GM19043 (cell line): ENCODE measurements around the gene PPP3CA.
A peak's percentile ranks its signal among the peaks of the same experiment; 100 is the strongest.
"Not testable (repeated sequence)": the region's sequence is repeated elsewhere in the genome, so short reads cannot be mapped to it uniquely, and the experiment has no call there.

ENCODE experiments used
- ATAC-seq: cut with Tn5 transposase; IDR thresholded peaks from one replicate; pipeline ENCODE4 v1.9.1; 2021; ENCODE audit warnings: low read depth; ENCODE audit not compliant: unreplicated experiment

Gene PPP3CA

DNA sequence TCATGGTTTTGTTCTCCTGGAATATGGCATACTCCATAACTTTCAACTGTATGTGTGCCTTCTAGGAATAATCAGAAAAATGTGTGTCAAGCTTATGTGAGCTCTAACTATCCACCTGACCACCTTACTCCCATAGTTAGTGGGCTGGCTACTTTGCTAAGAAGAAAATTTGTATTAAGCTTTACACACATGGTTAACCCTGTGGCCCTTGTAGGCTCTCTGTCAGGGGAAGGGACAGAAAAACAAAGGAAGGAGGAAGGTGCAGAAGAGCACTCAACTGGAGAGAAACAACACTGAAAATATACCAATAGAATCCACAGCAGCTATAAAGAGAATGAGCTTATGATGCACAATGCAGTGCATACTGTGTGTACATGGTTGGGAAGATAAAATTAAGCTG, 84.6 kb downstream of the PPP3CA start:
- no peak for ATAC-seq

GRCh38 chr4:101259876-101260275, 87.5 kb downstream of the PPP3CA start:
- peak; percentile 88 for ATAC-seq

DNA sequence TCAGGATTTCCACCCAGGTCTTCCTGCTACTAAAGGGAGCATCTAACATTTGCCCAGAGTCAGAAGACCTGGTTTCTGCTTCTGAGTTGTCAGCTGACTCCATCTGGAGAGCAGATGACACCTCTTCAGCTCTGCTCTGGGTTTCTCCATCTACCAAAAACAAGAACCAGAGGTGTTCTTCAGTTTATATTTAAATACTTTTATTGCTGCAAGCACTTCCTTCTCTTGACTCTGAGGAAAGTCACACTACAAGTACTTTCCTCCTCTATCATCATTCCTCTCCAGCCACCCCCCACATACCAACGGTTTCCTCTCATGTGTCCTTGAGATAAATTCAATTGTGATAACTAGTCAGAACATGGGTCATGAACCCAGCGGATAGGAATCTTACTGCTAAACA, 88.4 kb downstream of the PPP3CA start:
- ATAC-seq: peak; percentile 32

- ATAC-seq: no peak
These were observed 91.1 kb downstream of the PPP3CA start for GRCh38 chr4:101256222-101256621.

GRCh38 chr4:101254776-101255175, 92.5 kb downstream of the PPP3CA start:
- no peak for ATAC-seq

GRCh38 chr4:101253121-101253520, 94.2 kb downstream of the PPP3CA start:
- ATAC-seq: no peak

DNA sequence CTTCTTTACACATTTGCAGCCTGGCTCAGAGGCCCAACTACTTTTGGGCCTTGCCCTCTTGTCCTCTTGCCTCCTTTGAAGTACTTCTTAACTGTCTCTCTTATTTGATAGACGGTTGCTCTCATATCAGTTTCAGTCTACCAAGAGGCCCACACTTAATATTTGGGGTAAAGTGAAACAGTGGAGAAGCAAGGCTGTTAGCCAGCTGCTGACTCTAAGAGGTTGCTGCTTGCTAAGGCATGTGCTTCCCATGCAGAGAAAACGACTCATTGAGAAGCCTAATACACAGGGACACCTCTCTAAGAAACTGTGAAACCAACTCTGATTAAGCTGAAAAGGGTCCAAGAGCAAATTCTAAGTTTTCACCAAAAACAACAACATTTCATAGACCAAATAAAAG, 94.6 kb downstream of the PPP3CA start:
- peak; percentile 76 for ATAC-seq

DNA sequence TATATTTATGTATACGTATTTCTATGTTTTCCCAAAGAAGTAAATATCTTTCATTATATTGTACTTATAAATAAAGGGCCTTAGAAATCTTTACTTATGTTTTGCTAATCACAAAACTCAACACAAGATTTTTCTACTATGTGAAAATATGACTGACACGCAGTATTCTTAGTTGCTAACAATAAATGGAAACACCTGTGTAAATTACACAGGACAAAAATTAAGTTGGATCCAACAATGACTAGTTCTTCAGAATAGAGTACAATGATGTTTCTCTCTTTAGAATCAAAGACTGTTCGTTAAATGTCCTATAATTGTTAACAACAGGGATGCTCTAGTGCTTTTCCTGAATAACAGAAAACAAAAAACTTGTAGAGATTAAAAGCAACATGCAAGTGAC, 96.1 kb downstream of the PPP3CA start:
- ATAC-seq: no peak

GRCh38 chr4:101244349-101244748, 103.0 kb downstream of the PPP3CA start:
- no peak for ATAC-seq

DNA sequence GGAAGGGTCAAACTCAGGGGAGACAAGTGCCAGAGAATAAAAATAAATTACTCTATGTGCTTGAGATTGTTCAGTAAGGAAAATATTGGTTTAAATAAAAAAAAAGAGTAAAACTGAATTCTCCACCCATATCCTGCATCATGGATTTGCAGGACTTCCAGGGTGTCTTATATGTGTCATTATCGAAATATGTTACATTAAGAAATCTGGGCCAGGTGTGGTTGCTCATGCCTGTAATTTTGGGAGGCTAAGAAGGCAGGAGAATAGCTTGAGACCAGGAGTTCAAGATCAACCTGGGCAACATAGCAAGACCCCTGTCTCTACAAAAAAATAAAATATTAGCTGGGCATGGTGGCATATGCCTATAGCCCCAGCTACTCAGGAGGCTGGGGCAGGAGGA, 104.9 kb downstream of the PPP3CA start:
- ATAC-seq: no peak

- no peak for ATAC-seq
These were observed 107.2 kb downstream of the PPP3CA start for GRCh38 chr4:101240099-101240498.

DNA sequence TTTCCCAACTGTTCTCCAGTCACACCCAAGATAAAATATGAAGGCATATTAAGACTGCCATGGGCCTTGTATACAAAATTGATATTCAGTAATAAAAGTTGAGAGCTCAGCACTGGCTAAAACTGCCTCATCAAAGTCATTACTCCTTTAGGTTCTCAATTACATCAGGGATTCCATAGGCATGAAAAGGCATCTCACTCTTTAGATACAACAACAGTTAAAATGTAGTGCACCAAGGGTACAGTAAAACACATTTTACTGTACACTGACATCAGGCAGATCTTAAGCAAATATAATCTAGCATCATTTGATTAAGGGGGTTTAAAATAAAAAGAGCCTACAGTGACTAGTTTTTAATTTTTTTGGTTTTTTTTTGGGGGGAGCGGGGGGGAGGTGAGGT, 107.7 kb downstream of the PPP3CA start:
- no peak for ATAC-seq

DNA sequence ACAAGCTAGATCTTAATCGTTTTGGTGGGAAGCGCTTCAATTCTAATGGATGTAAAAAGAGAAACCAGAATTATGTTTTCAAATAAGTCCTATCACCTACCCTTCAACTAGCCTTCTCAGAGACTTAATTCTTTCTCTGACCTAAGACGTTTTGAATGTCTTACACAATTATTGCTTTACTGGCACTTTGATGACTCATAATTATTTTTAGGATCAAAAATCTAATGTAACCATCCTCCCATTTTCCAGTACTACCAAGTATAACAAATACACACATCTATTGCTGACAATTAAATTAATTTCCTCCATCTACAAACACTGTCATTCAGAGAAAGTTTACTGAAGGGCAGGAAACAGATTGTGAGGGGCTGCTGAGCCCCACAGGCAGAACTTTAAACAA, 108.6 kb downstream of the PPP3CA start:
- ATAC-seq: no peak

DNA sequence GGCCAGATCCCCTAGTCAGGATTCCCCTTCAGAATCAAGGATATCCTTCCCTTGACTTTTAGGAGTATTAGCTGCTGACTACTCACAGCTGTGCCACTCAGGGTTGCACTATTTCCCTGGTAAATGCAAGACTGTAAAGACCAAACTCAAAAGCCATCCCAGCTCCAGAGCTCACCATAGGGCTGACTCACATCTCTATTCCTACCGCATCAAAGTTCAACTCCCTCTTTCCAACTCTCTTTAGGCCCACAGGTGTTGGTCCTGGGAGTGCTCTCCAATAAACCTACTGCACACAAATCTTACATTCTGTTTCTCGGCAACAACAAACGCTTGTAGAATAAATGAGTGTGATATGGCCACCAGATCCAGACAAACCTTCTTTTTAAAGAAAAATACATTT, 109.6 kb downstream of the PPP3CA start:
- no peak for ATAC-seq

GRCh38 chr4:101236097-101236496, 111.2 kb downstream of the PPP3CA start:
- no peak for ATAC-seq

GRCh38 chr4:101234141-101234540, 113.2 kb downstream of the PPP3CA start:
- ATAC-seq: not testable (repeated sequence)

- peak; percentile 56 for ATAC-seq
These were observed 115.1 kb downstream of the PPP3CA start for GRCh38 chr4:101232074-101232776.

DNA sequence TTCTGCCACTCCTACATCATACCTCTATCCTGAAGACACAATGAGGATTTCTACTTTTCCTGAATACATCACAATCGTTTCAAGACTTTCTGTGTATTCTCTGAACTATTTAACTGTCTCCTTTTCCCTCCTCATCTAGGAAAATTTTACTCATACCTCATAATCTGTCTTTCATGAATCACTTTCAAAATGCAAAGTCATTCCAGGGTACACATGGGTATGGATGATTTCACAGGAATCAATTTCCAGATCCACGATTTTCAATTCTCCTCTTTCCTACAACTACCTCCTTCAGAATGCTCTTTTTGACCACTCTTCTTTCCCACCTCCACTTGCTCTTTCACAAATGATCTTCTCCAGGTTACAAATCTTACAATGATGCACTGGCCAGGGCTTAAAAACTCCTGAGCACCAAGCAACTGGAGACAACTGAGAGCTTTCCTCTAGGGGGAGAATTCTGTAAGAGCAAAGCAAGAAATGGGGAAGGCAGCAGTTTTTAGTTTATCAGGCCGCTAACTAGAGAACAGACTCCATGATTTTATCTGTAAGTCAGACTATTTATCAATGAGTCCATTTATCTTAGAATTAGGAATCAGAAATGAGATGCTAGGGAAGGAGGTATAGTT, 116.4 kb downstream of the PPP3CA start:
- ATAC-seq: no peak

- no peak for ATAC-seq
These were observed 118.2 kb downstream of the PPP3CA start for GRCh38 chr4:101229116-101229515.

GRCh38 chr4:101227715-101228114, 119.6 kb downstream of the PPP3CA start:
- ATAC-seq: no peak

- no peak for ATAC-seq
These were observed 122.7 kb downstream of the PPP3CA start for GRCh38 chr4:101224358-101225218.
